ENCODE data around the gene DCTN2. TPM values are rescaled to one million over a fixed set of nuclear protein-coding genes. Genes with fewer than 3 reads are reported as not detected.
A peak's percentile ranks its signal among the peaks of the same experiment; 100 is the strongest.
"Not testable (repeated sequence)": the region's sequence is repeated elsewhere in the genome, so short reads cannot be mapped to it uniquely, and the experiment has no call there.

The DCTN2 gene
- total RNA-seq, 2 donors from 2014 or later = 101 to 153 TPM

- peaks cover 42 to 53% of the 10 kb centered on the region in 2 donors for H3K4me1 ChIP-seq (ENCODE audit: control insufficient read depth in 1 of 2, low read depth in 2 of 2)
- ATAC-seq (ENCODE audit: insufficient number of reproducible peaks, low FRiP score, low read depth) (no peak), DNase-seq (ENCODE audit: low spot score) (no peak)
- no peaks in the 10 kb centered on the region for H3K9me3 ChIP-seq
- peak overlapping the region; percentile 94 to 96 for H3K27ac ChIP-seq
- H3K36me3 ChIP-seq = peaks cover 30% of the 10 kb centered on the region
- H3K27me3 ChIP-seq (replicated peaks; ENCODE audit: insufficient read depth) = no peaks in the 10 kb centered on the region
- TF ChIP-seq CTCF (IDR thresholded peaks at IDR 0.05) = no peak
- peak overlapping the region; percentile 83 for H3K4me3 ChIP-seq
Measured at GRCh38 chr12:57519796-57520052, 27.3 kb downstream of the DCTN2 start.

DNA sequence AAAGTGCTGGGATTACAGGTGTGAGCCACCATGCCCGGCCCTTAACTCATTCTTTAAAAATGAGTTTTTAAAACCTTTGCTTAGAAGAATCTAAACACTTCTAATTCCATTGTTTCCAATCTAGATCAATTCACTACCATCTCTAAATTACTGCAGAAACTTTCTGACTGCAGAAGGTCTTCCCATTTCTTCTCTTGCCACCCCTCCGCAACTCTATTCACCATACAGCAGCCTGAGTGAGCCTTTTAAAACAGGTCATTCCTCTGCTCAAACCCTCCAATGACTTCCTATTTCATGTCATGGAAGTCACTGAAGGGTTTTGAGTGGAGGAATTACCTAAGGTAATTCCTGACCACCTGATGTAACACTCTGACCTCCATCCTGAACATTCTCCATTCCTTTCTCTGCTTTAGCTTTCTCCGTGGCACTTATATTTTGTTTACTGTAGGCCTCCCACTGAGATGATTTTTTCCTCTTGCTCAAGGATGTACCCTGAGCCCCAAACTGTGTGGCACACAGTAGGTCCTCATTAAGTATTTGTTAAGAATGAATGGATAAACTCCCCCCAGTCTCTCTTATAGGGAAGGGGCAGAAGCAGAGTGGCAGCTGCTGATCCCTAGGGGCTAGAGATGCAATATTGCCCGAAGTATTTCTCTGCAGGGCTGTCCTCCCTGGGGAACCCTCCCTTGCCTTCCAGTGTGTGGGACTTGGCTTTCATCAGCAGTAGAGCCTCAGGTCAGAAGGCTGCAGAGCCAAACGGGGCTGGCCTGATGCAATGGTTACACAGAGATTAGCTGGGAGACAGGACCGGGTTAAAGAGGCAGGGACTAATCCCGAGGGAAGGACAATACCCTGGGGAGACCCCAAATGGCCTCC, 27.8 kb downstream of the DCTN2 start:
- Histone ChIP-seq H3K27me3 (replicated peaks; ENCODE audit: insufficient read depth) (no peaks in the 10 kb centered on the region), H3K9me3 (no peaks in the 10 kb centered on the region), H3K4me1 (ENCODE audit: control insufficient read depth in 1 of 2, low read depth in 2 of 2) (peaks cover 37 to 48% of the 10 kb centered on the region in 2 donors), H3K36me3 (peaks cover 29% of the 10 kb centered on the region), H3K4me3 (peak overlapping the region; percentile 83), H3K27ac (peak overlapping the region; percentile 94 to 96)
- TF ChIP-seq CTCF (IDR thresholded peaks at IDR 0.05) = no peak
- no peak for DNase-seq (ENCODE audit: low spot score)
- no peak for ATAC-seq (ENCODE audit: insufficient number of reproducible peaks, low FRiP score, low read depth)

GRCh38 chr12:57518176-57518919, 28.6 kb downstream of the DCTN2 start:
- Histone ChIP-seq H3K4me3 (peak overlapping the region; percentile 83), H3K4me1 (ENCODE audit: control insufficient read depth in 1 of 2, low read depth in 2 of 2) (peaks cover 30 to 40% of the 10 kb centered on the region in 2 donors), H3K9me3 (no peaks in the 10 kb centered on the region), H3K27me3 (replicated peaks; ENCODE audit: insufficient read depth) (no peaks in the 10 kb centered on the region), H3K36me3 (peaks cover 37% of the 10 kb centered on the region), H3K27ac (peak overlapping the region; percentile 22 to 94)
- DNase-seq (ENCODE audit: low spot score) (no peak), ATAC-seq (ENCODE audit: insufficient number of reproducible peaks, low FRiP score, low read depth) (no peak)
- TF ChIP-seq CTCF (IDR thresholded peaks at IDR 0.05) = no peak

GRCh38 chr12:57517718-57518117, 29.3 kb downstream of the DCTN2 start:
- H3K27me3 ChIP-seq (replicated peaks; ENCODE audit: insufficient read depth); ATAC-seq (ENCODE audit: insufficient number of reproducible peaks, low FRiP score, low read depth); DNase-seq (ENCODE audit: low spot score); H3K9me3 ChIP-seq: not testable (repeated sequence)
- peak overlapping the region; percentile 22 to 94 for H3K27ac ChIP-seq
- peak overlapping the region; percentile 83 for H3K4me3 ChIP-seq
- peaks cover 30 to 39% of the 10 kb centered on the region in 2 donors for H3K4me1 ChIP-seq (ENCODE audit: control insufficient read depth in 1 of 2, low read depth in 2 of 2)
- peaks cover 41% of the 10 kb centered on the region for H3K36me3 ChIP-seq

- Histone ChIP-seq H3K9me3 (no peaks in the 10 kb centered on the region), H3K4me1 (ENCODE audit: control insufficient read depth in 1 of 2, low read depth in 2 of 2) (peaks cover 30 to 39% of the 10 kb centered on the region in 2 donors), H3K27ac (peak overlapping the region; percentile 23 to 94), H3K27me3 (replicated peaks; ENCODE audit: insufficient read depth) (no peaks in the 10 kb centered on the region), H3K36me3 (peaks cover 46% of the 10 kb centered on the region), H3K4me3 (no peak overlapping the region)
- ATAC-seq (ENCODE audit: insufficient number of reproducible peaks, low FRiP score, low read depth) (no peak), DNase-seq (ENCODE audit: low spot score) (no peak)
- no peak for TF ChIP-seq CTCF (IDR thresholded peaks at IDR 0.05)
Measured at GRCh38 chr12:57517187-57517586, 29.8 kb downstream of the DCTN2 start.

Data from thoracic aorta (tissue), 2 donors.